A549 (cell line): ENCODE measurements around the gene KIF27.
"Not testable (repeated sequence)": the region's sequence is repeated elsewhere in the genome, so short reads cannot be mapped to it uniquely, and the experiment has no call there.

Source experiments
- CEBPB ChIP-seq, 2 experiments: fragments of >200 bp in 1 of 2; sonication (Bioruptor Twin) in 1 of 2; formaldehyde crosslinking in 1 of 2; IDR thresholded peaks; 2 replicates each; pipeline ENCODE4 v1.6.1; 2012 to 2016
- MAFK ChIP-seq: fragments of 450-650 bp; IDR thresholded peaks from 2 replicates; pipeline ENCODE4 v1.6.1; 2014; ENCODE audit not compliant: partially characterized antibody
- NPAS2 ChIP-seq: fragments of 250-450 bp; sonication (Bioruptor Pico); IDR thresholded peaks from 2 replicates; pipeline ENCODE4 v1.8.0; 2022; ENCODE audit warnings: mild to moderate bottlenecking, moderate library complexity, borderline replicate concordance
- TF ChIP-seq, protein P1 (sequence below): IDR thresholded peaks from 2 replicates; pipeline ENCODE4 v1.6.1; 2012
- TF ChIP-seq, protein P2 (sequence below): fragments of >200 bp; sonication (Bioruptor Twin); formaldehyde crosslinking; IDR thresholded peaks from 3 replicates; pipeline ENCODE4 v1.5.1; 2016
- TF ChIP-seq, protein P3 (sequence below): fragments of >200 bp; sonication (Bioruptor Twin); formaldehyde crosslinking; IDR thresholded peaks from 3 replicates; pipeline ENCODE4 v1.6.1; 2016
- TF ChIP-seq, protein P4 (sequence below): fragments of 200-600 bp; sonication (generic); IDR thresholded peaks from 2 replicates; pipeline ENCODE4 v1.6.1; 2016; ENCODE audit warnings: antibody characterized with exemption, mild to moderate bottlenecking, moderate library complexity

DNA sequence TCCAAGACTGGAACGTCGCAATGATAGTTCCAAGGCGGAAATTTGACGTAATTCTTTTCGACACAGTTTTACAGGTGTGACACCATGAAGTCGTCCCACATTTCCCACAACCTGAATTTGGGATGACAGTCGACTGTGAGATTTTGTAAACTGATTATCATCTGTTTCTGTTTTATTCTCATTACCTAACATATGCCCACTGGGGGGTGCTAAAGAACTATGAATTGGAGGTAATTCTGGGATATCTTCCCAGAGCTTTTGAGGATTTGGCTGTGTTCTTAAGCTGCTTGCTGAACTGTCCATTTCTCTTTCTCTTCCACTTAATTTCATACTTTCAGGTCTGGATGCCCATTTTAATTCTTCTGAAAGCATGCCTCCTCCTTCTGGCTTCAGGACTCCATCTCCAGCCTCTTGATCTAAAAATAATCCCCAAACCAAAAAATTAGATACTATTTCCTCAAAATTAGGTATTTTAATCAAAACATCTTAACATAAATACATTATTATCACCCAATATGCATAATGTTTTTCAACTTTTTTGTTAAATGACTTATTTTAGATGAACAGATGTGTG lies 84.1 kb downstream of the KIF27 start:
- not testable (repeated sequence) for TF ChIP-seq MAFK; CEBPB (IDR thresholded peaks at IDR 0.05); NPAS2 (CRISPR knock-in tag)
- TF ChIP-seq, protein P1, sequence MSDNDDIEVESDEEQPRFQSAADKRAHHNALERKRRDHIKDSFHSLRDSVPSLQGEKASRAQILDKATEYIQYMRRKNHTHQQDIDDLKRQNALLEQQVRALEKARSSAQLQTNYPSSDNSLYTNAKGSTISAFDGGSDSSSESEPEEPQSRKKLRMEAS: not testable (repeated sequence)
- TF ChIP-seq, protein P2, sequence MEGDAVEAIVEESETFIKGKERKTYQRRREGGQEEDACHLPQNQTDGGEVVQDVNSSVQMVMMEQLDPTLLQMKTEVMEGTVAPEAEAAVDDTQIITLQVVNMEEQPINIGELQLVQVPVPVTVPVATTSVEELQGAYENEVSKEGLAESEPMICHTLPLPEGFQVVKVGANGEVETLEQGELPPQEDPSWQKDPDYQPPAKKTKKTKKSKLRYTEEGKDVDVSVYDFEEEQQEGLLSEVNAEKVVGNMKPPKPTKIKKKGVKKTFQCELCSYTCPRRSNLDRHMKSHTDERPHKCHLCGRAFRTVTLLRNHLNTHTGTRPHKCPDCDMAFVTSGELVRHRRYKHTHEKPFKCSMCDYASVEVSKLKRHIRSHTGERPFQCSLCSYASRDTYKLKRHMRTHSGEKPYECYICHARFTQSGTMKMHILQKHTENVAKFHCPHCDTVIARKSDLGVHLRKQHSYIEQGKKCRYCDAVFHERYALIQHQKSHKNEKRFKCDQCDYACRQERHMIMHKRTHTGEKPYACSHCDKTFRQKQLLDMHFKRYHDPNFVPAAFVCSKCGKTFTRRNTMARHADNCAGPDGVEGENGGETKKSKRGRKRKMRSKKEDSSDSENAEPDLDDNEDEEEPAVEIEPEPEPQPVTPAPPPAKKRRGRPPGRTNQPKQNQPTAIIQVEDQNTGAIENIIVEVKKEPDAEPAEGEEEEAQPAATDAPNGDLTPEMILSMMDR: peak; percentile 45
- TF ChIP-seq, protein P3, sequence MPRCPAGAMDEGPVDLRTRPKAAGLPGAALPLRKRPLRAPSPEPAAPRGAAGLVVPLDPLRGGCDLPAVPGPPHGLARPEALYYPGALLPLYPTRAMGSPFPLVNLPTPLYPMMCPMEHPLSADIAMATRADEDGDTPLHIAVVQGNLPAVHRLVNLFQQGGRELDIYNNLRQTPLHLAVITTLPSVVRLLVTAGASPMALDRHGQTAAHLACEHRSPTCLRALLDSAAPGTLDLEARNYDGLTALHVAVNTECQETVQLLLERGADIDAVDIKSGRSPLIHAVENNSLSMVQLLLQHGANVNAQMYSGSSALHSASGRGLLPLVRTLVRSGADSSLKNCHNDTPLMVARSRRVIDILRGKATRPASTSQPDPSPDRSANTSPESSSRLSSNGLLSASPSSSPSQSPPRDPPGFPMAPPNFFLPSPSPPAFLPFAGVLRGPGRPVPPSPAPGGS: not testable (repeated sequence)
- TF ChIP-seq, protein P4, sequence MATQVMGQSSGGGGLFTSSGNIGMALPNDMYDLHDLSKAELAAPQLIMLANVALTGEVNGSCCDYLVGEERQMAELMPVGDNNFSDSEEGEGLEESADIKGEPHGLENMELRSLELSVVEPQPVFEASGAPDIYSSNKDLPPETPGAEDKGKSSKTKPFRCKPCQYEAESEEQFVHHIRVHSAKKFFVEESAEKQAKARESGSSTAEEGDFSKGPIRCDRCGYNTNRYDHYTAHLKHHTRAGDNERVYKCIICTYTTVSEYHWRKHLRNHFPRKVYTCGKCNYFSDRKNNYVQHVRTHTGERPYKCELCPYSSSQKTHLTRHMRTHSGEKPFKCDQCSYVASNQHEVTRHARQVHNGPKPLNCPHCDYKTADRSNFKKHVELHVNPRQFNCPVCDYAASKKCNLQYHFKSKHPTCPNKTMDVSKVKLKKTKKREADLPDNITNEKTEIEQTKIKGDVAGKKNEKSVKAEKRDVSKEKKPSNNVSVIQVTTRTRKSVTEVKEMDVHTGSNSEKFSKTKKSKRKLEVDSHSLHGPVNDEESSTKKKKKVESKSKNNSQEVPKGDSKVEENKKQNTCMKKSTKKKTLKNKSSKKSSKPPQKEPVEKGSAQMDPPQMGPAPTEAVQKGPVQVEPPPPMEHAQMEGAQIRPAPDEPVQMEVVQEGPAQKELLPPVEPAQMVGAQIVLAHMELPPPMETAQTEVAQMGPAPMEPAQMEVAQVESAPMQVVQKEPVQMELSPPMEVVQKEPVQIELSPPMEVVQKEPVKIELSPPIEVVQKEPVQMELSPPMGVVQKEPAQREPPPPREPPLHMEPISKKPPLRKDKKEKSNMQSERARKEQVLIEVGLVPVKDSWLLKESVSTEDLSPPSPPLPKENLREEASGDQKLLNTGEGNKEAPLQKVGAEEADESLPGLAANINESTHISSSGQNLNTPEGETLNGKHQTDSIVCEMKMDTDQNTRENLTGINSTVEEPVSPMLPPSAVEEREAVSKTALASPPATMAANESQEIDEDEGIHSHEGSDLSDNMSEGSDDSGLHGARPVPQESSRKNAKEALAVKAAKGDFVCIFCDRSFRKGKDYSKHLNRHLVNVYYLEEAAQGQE: not testable (repeated sequence)
